SK-N-SH treated with all-trans-retinoic acid at 6 μM for 48 hours (cell line): ENCODE measurements around the gene IMPG2.

ENCODE experiments used
- ATAC-seq: fragments of 200-7000 bp; cut with Tn5 transposase; 3 replicates; pipeline ENCODE4 v1.9.1; 2020; ENCODE audit warnings: mild to moderate bottlenecking, moderate library complexity
- ARNTL ChIP-seq: fragments of 450-650 bp; formaldehyde crosslinking; IDR thresholded peaks from 2 replicates; pipeline ENCODE4 v1.5.0; 2020; ENCODE audit warnings: low read depth, mild to moderate bottlenecking, moderate library complexity, borderline replicate concordance
- BACH2 ChIP-seq: fragments of 250-450 bp; sonication (Bioruptor Pico); IDR thresholded peaks from 2 replicates; pipeline ENCODE4 v1.9.0; 2021; ENCODE audit warnings: mild to moderate bottlenecking, borderline replicate concordance
- CSDC2 ChIP-seq: fragments of 250-450 bp; sonication (Bioruptor Pico); IDR thresholded peaks from 2 replicates; pipeline ENCODE4 v1.5.0; 2020; ENCODE audit warnings: mild to moderate bottlenecking, moderate library complexity
- ESRRG ChIP-seq: fragments of 250-450 bp; sonication (Bioruptor Pico); IDR thresholded peaks from 2 replicates; pipeline ENCODE4 v1.6.1; 2021; ENCODE audit warnings: mild to moderate bottlenecking
- GLIS3 ChIP-seq: fragments of 250-450 bp; sonication (Bioruptor Pico); IDR thresholded peaks from 2 replicates; pipeline ENCODE4 v1.5.0; 2020; ENCODE audit warnings: mild to moderate bottlenecking, moderate library complexity
- ISL1 ChIP-seq: fragments of 250-450 bp; sonication (Bioruptor Pico); IDR thresholded peaks from 2 replicates; pipeline ENCODE4 v2.1.2; 2022; ENCODE audit warnings: mild to moderate bottlenecking, moderate library complexity
- OSR1 ChIP-seq: fragments of 250-450 bp; sonication (Bioruptor Pico); IDR thresholded peaks from 2 replicates; pipeline ENCODE4 v1.8.0; 2022; ENCODE audit warnings: moderate library complexity, mild to moderate bottlenecking, inconsistent platforms
- PATZ1 ChIP-seq: fragments of 250-450 bp; sonication (Bioruptor Pico); IDR thresholded peaks from 2 replicates; pipeline ENCODE4 v1.8.0; 2020; ENCODE audit warnings: mild to moderate bottlenecking, moderate library complexity, borderline replicate concordance
- POU6F1 ChIP-seq: fragments of 250-450 bp; sonication (Bioruptor Pico); IDR thresholded peaks from 2 replicates; pipeline ENCODE4 v1.8.0; 2021; ENCODE audit warnings: low read depth, mild to moderate bottlenecking, moderate library complexity, borderline replicate concordance
- PPARA ChIP-seq: fragments of 250-450 bp; sonication (Bioruptor Pico); IDR thresholded peaks from 2 replicates; pipeline ENCODE4 v1.5.0; 2020; ENCODE audit warnings: mild to moderate bottlenecking, borderline replicate concordance
- RARB ChIP-seq: fragments of 250-450 bp; sonication (Bioruptor Pico); IDR thresholded peaks from 2 replicates; pipeline ENCODE4 v1.8.0; 2021; ENCODE audit warnings: mild to moderate bottlenecking, moderate library complexity
- SNAI2 ChIP-seq: fragments of 250-450 bp; sonication (Bioruptor Pico); IDR thresholded peaks from 2 replicates; pipeline ENCODE4 v1.5.0; 2020; ENCODE audit warnings: mild to moderate bottlenecking, moderate library complexity
- TCF4 ChIP-seq: fragments of 250-450 bp; sonication (Bioruptor Pico); IDR thresholded peaks from 2 replicates; pipeline ENCODE4 v1.8.0; 2021; ENCODE audit warnings: mild to moderate bottlenecking, moderate library complexity, borderline replicate concordance
- ZC3H10 ChIP-seq: fragments of 250-450 bp; sonication (Bioruptor Pico); IDR thresholded peaks from 2 replicates; pipeline ENCODE4 v1.5.1; 2021; ENCODE audit warnings: mild to moderate bottlenecking, moderate library complexity
- ZFP3 ChIP-seq: fragments of 250-450 bp; sonication (Bioruptor Pico); IDR thresholded peaks from 2 replicates; pipeline ENCODE4 v1.5.0; 2020; ENCODE audit warnings: mild to moderate bottlenecking, moderate library complexity
- ZFP30 ChIP-seq: fragments of 450-650 bp; formaldehyde crosslinking; IDR thresholded peaks from 2 replicates; pipeline ENCODE4 v1.5.0; 2022; ENCODE audit warnings: mild to moderate bottlenecking, moderate library complexity
- ZNF565 ChIP-seq: fragments of 450-650 bp; formaldehyde crosslinking; conservative IDR thresholded peaks from 2 replicates; pipeline ENCODE4 v1.5.0; 2020; ENCODE audit warnings: low read depth, mild to moderate bottlenecking, moderate library complexity
- ZNF8 ChIP-seq: fragments of 450-650 bp; formaldehyde crosslinking; IDR thresholded peaks from 2 replicates; pipeline ENCODE4 v1.5.0; 2020; ENCODE audit warnings: mild to moderate bottlenecking, moderate library complexity
- TF ChIP-seq, protein P1 (sequence below): fragments of 250-450 bp; sonication (Bioruptor Pico); IDR thresholded peaks from 2 replicates; pipeline ENCODE4 v1.5.1; 2020; ENCODE audit warnings: low read depth, mild to moderate bottlenecking, moderate library complexity
- TF ChIP-seq, protein P2 (sequence below): fragments of 250-450 bp; sonication (Bioruptor Pico); IDR thresholded peaks from 2 replicates; pipeline ENCODE4 v1.5.0; 2020; ENCODE audit warnings: mild to moderate bottlenecking, moderate library complexity
- TF ChIP-seq, protein P3 (sequence below): fragments of 250-450 bp; sonication (Bioruptor Pico); IDR thresholded peaks from 2 replicates; pipeline ENCODE4 v1.5.1; 2021; ENCODE audit warnings: mild to moderate bottlenecking, moderate library complexity

IMPG2 gene

DNA sequence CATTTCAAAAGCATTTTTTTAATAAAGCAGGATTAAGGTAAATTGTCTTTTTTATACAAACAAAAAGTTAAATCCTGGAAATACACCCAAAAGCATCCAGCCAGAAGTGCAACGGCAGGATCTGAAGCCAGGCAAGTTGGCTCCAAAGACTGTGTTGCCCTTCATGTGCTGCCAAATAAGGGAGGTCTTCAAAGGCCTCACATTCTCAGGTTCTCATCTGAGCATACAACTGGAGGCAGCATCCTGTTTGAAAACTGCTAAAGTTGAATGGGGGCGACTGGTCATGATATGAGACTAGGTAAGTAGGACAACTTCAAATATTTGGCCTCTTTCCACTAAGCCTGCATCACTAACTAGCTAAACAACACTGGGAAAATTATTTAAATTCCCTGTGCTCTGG lies 52.2 kb downstream of the IMPG2 start:
- ATAC-seq = no peak
- TF ChIP-seq ZFP30 (no peak), CSDC2 (CRISPR knock-in tag) (no peak), POU6F1 (CRISPR knock-in tag) (no peak), ISL1 (no peak)
- TF ChIP-seq, protein P1, sequence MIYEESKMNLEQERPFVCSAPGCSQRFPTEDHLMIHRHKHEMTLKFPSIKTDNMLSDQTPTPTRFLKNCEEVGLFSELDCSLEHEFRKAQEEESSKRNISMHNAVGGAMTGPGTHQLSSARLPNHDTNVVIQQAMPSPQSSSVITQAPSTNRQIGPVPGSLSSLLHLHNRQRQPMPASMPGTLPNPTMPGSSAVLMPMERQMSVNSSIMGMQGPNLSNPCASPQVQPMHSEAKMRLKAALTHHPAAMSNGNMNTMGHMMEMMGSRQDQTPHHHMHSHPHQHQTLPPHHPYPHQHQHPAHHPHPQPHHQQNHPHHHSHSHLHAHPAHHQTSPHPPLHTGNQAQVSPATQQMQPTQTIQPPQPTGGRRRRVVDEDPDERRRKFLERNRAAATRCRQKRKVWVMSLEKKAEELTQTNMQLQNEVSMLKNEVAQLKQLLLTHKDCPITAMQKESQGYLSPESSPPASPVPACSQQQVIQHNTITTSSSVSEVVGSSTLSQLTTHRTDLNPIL (CRISPR knock-in tag) = no peak

GRCh38 chr3:101266566-101266965 lies 53.8 kb downstream of the IMPG2 start:
- no peak for TF ChIP-seq BACH2
- TF ChIP-seq ZFP3 (CRISPR knock-in tag) = no peak
- no peak for TF ChIP-seq RARB (CRISPR knock-in tag)
- no peak for TF ChIP-seq ZFP30
- no peak for TF ChIP-seq ZC3H10 (CRISPR knock-in tag)
- TF ChIP-seq ZNF565 (CRISPR knock-in tag) = no peak
- TF ChIP-seq SNAI2 (CRISPR knock-in tag) = no peak
- TF ChIP-seq TCF4 (CRISPR knock-in tag) = no peak
- TF ChIP-seq POU6F1 (CRISPR knock-in tag) = no peak
- no peak for TF ChIP-seq ARNTL (CRISPR knock-in tag)
- no peak for TF ChIP-seq CSDC2 (CRISPR knock-in tag)
- no peak for TF ChIP-seq ZNF8 (CRISPR knock-in tag)
- TF ChIP-seq ISL1 = no peak
- TF ChIP-seq, protein P1 (CRISPR knock-in tag) = no peak
- ATAC-seq = no peak

DNA sequence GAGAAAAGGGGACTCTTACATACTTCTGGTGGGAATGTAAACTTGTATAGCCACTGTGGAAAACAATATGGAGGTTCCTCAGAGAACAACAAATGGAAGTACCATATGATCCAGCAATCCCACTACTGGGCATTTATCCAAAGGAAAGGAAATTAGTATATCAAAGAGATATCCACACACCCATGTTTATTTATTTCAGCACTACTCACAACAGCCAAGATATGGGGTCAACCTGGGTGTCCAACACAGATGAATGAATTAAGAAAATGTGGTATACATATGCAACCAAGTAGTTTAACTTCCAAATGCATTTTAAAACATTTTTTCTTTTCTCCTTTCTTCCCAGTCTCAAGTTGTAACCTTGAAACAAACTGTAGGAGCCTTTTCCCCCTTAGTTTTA lies 54.3 kb downstream of the IMPG2 start:
- no peak for TF ChIP-seq ARNTL (CRISPR knock-in tag)
- TF ChIP-seq GLIS3 = no peak
- TF ChIP-seq, protein P1 (CRISPR knock-in tag) = no peak
- no peak for ATAC-seq

DNA sequence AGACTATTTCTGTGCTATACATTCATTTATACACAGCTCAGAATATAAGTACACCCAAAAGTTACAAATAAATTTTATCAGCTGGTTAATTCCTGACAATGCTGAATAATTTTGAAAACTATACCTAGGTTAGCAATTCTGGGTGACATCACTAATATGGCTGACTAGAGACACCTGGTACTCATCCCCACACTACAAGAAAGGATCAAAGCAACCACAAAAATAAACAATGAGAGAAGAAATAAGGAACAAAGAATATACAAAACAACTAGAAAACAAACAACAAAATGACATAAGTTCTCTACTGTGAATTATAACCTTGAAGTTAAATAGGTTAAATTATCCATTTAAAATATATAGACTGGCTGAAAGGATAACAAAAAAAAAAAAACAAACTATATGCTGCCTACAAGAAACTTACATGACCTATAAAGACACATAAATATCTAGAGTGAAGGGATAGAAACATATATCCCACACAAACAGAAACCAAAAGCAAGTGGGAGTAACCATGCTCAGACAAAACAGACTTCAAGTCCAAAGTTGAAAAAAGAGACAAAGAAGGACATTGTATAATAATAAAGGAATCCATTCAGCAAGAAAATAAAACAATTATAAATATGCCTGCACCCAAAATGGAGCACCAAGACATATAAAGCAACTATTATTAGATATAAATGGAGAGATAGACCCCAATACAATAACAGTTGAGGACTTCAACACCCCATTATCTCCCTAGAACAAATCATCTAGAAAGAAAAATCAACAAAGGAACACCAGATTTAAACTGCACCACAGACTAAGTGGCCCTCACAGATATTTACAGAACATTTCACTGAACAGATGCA lies 57.8 kb downstream of the IMPG2 start:
- ATAC-seq = no peak
- TF ChIP-seq, protein P2, sequence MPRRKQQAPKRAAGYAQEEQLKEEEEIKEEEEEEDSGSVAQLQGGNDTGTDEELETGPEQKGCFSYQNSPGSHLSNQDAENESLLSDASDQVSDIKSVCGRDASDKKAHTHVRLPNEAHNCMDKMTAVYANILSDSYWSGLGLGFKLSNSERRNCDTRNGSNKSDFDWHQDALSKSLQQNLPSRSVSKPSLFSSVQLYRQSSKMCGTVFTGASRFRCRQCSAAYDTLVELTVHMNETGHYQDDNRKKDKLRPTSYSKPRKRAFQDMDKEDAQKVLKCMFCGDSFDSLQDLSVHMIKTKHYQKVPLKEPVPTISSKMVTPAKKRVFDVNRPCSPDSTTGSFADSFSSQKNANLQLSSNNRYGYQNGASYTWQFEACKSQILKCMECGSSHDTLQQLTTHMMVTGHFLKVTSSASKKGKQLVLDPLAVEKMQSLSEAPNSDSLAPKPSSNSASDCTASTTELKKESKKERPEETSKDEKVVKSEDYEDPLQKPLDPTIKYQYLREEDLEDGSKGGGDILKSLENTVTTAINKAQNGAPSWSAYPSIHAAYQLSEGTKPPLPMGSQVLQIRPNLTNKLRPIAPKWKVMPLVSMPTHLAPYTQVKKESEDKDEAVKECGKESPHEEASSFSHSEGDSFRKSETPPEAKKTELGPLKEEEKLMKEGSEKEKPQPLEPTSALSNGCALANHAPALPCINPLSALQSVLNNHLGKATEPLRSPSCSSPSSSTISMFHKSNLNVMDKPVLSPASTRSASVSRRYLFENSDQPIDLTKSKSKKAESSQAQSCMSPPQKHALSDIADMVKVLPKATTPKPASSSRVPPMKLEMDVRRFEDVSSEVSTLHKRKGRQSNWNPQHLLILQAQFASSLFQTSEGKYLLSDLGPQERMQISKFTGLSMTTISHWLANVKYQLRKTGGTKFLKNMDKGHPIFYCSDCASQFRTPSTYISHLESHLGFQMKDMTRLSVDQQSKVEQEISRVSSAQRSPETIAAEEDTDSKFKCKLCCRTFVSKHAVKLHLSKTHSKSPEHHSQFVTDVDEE (CRISPR knock-in tag) = no peak
- no peak for TF ChIP-seq PPARA (CRISPR knock-in tag)
- no peak for TF ChIP-seq TCF4 (CRISPR knock-in tag)
- TF ChIP-seq ZC3H10 (CRISPR knock-in tag) = no peak
- no peak for TF ChIP-seq RARB (CRISPR knock-in tag)
- TF ChIP-seq ZFP30 = no peak
- TF ChIP-seq PATZ1 (CRISPR knock-in tag) = no peak
- TF ChIP-seq OSR1 (CRISPR knock-in tag) = no peak
- TF ChIP-seq ZFP3 (CRISPR knock-in tag) = no peak
- no peak for TF ChIP-seq ESRRG (CRISPR knock-in tag)
- TF ChIP-seq ZNF8 (CRISPR knock-in tag) = no peak
- no peak for TF ChIP-seq ISL1
- TF ChIP-seq BACH2 = no peak
- TF ChIP-seq, protein P3, sequence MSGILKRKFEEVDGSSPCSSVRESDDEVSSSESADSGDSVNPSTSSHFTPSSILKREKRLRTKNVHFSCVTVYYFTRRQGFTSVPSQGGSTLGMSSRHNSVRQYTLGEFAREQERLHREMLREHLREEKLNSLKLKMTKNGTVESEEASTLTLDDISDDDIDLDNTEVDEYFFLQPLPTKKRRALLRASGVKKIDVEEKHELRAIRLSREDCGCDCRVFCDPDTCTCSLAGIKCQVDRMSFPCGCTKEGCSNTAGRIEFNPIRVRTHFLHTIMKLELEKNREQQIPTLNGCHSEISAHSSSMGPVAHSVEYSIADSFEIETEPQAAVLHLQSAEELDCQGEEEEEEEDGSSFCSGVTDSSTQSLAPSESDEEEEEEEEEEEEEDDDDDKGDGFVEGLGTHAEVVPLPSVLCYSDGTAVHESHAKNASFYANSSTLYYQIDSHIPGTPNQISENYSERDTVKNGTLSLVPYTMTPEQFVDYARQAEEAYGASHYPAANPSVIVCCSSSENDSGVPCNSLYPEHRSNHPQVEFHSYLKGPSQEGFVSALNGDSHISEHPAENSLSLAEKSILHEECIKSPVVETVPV (CRISPR knock-in tag) = no peak
